Type B pancreatic cell (in vitro differentiated cells): ENCODE data around the gene WFIKKN2. TPM values are rescaled to one million over a fixed set of nuclear protein-coding genes. Genes with fewer than 3 reads are reported as not detected.
"Not testable (repeated sequence)": the region's sequence is repeated elsewhere in the genome, so short reads cannot be mapped to it uniquely, and the experiment has no call there.

Experiments used
- DNase-seq: peaks from one replicate; pipeline ENCODE4 v3.0.0; 2021; ENCODE audit warnings: mixed read lengths; ENCODE audit not compliant: unreplicated experiment; ENCODE audit errors: extremely low spot score
- H3K27ac Mint-ChIP-seq: 2 replicates; pipeline ENCODE4 v1.8.0; 2021; ENCODE audit warnings: mild to moderate bottlenecking, mixed read lengths
- H3K27me3 Mint-ChIP-seq: 2 replicates; pipeline ENCODE4 v1.8.0; 2021; ENCODE audit warnings: mixed read lengths
- H3K36me3 Mint-ChIP-seq: 2 replicates; pipeline ENCODE4 v1.8.0; 2021; ENCODE audit warnings: mixed read lengths
- H3K4me1 Mint-ChIP-seq: one replicate; pipeline ENCODE4 v1.8.0; 2021; ENCODE audit warnings: mixed read lengths; ENCODE audit not compliant: unreplicated experiment
- H3K4me3 Mint-ChIP-seq: 2 replicates; pipeline ENCODE4 v1.8.0; 2021; ENCODE audit warnings: mild to moderate bottlenecking, mixed read lengths
- H3K9me3 Mint-ChIP-seq: 2 replicates; pipeline ENCODE4 v1.8.0; 2021; ENCODE audit warnings: mixed read lengths
- CTCF ChIP-seq: fragments of 200-600 bp; sonication (generic); conservative IDR thresholded peaks from 2 replicates; pipeline ENCODE4 v1.5.0; 2021; ENCODE audit warnings: antibody characterized with exemption, mild to moderate bottlenecking
- total RNA-seq: library from RNA; stranded (reverse); gene quantifications from 2 replicates; pipeline ENCODE4 v1.2.1, GENCODE V29; 2021; ENCODE audit warnings: low replicate concordance

The WFIKKN2 gene
- total RNA-seq, 1 donor from 2014 or later: 1.7 TPM

- H3K9me3 Mint-ChIP-seq: no peaks in the 10 kb centered on the region
- no peak for TF ChIP-seq CTCF
- DNase-seq: no peak
- H3K36me3 Mint-ChIP-seq: no peaks in the 10 kb centered on the region
- H3K27me3 Mint-ChIP-seq: no peaks in the 10 kb centered on the region
- H3K4me3 Mint-ChIP-seq: no peak overlapping the region
- peaks cover 41% of the 10 kb centered on the region for H3K4me1 Mint-ChIP-seq
- H3K27ac Mint-ChIP-seq: no peak overlapping the region
Measured at GRCh38 chr17:50800196-50800700, 35.1 kb upstream of the WFIKKN2 start.

GRCh38 chr17:50802609-50803571, 32.5 kb upstream of the WFIKKN2 start:
- TF ChIP-seq CTCF: no peak
- H3K9me3 Mint-ChIP-seq: no peaks in the 10 kb centered on the region
- DNase-seq: no peak
- no peaks in the 10 kb centered on the region for H3K36me3 Mint-ChIP-seq
- H3K27ac Mint-ChIP-seq: no peak overlapping the region
- H3K4me3 Mint-ChIP-seq: no peak overlapping the region
- H3K4me1 Mint-ChIP-seq: peaks cover 32% of the 10 kb centered on the region
- H3K27me3 Mint-ChIP-seq: no peaks in the 10 kb centered on the region

- Mint-ChIP-seq H3K4me3 (no peak overlapping the region), H3K9me3 (no peaks in the 10 kb centered on the region), H3K27me3 (no peaks in the 10 kb centered on the region), H3K4me1 (peaks cover 29% of the 10 kb centered on the region), H3K36me3 (no peaks in the 10 kb centered on the region), H3K27ac (no peak overlapping the region)
- DNase-seq: no peak
- TF ChIP-seq CTCF: no peak
Measured at GRCh38 chr17:50803676-50804075, 31.7 kb upstream of the WFIKKN2 start.

- H3K36me3 Mint-ChIP-seq, DNase-seq, H3K27me3 Mint-ChIP-seq, H3K9me3 Mint-ChIP-seq, H3K4me3 Mint-ChIP-seq, H3K27ac Mint-ChIP-seq: not testable (repeated sequence)
- peaks cover 22% of the 10 kb centered on the region for H3K4me1 Mint-ChIP-seq
Measured at GRCh38 chr17:50804749-50805475, 30.5 kb upstream of the WFIKKN2 start.

- H3K27me3 Mint-ChIP-seq: peaks cover 2% of the 10 kb centered on the region
- H3K36me3 Mint-ChIP-seq: no peaks in the 10 kb centered on the region
- no peaks in the 10 kb centered on the region for H3K9me3 Mint-ChIP-seq
- no peak for DNase-seq
- peaks cover 22% of the 10 kb centered on the region for H3K4me1 Mint-ChIP-seq
- H3K4me3 Mint-ChIP-seq: no peak overlapping the region
- no peak overlapping the region for H3K27ac Mint-ChIP-seq
- TF ChIP-seq CTCF: no peak
Measured at GRCh38 chr17:50805486-50805885, 29.9 kb upstream of the WFIKKN2 start.
